Esophagus muscularis mucosa (tissue), 4 donors: ENCODE measurements around the gene MRPL19. TPM values are rescaled to one million over a fixed set of nuclear protein-coding genes. Genes with fewer than 3 reads are reported as not detected.
"Not testable (repeated sequence)": the region's sequence is repeated elsewhere in the genome, so short reads cannot be mapped to it uniquely, and the experiment has no call there.

Experiments
- DNase-seq: peaks from one replicate; pipeline ENCODE4 v3.0.0-alpha.2; 2017; ENCODE audit errors: extremely low spot score
- H3K27ac ChIP-seq, 4 donors: fragments of 200-600 bp; sonication (generic); replicated peaks in 1 of 4; 1 replicate in 3 of 4; 2 replicates in 1 of 4; pipeline ENCODE4 v1.5.1; 2016 to 2019; ENCODE audit warnings: mild to moderate bottlenecking in 1 of 4
- H3K27me3 ChIP-seq, 4 donors: fragments of 200-600 bp; sonication (generic); one replicate each; pipeline versions ENCODE4 v1.5.1 to v1.6.0; 2016 to 2019
- H3K36me3 ChIP-seq, 4 donors: fragments of 200-600 bp; sonication (generic); one replicate each; pipeline ENCODE4 v1.5.1; 2016 to 2019
- H3K4me1 ChIP-seq, 4 donors: fragments of 200-600 bp; sonication (generic); one replicate each; pipeline ENCODE4 v1.5.1; 2016 to 2019
- H3K4me3 ChIP-seq, 4 donors: fragments of 200-600 bp; sonication (generic); 1 replicate in 2 of 4; 2 replicates in 2 of 4; pipeline ENCODE4 v1.5.1; 2016 to 2019; ENCODE audit warnings: mild to moderate bottlenecking in 4 of 4, moderate library complexity in 1 of 4
- H3K9me3 ChIP-seq, 4 donors: fragments of 200-600 bp; sonication (generic); 1 replicate in 3 of 4; 2 replicates in 1 of 4; pipeline ENCODE4 v1.5.1; 2016 to 2019
- CTCF ChIP-seq, 3 experiments: fragments of 200-600 bp in 2 of 3; fragments of 450-650 bp in 1 of 3; sonication (generic) in 2 of 3; IDR thresholded peaks; one replicate each; pipeline ENCODE4 v1.5.1; 2017 to 2019; ENCODE audit warnings: antibody characterized with exemption in 3 of 3, mild to moderate bottlenecking in 2 of 3, moderate library complexity in 1 of 3
- EP300 ChIP-seq: sonication (generic); formaldehyde crosslinking; IDR thresholded peaks from one replicate; pipeline ENCODE4 v1.6.1; 2017; ENCODE audit warnings: antibody characterized with exemption
- POLR2A ChIP-seq: fragments of 450-650 bp; IDR thresholded peaks from one replicate; pipeline ENCODE4 v1.6.1; 2017; ENCODE audit warnings: antibody characterized with exemption, moderate library complexity, mild to moderate bottlenecking, low read depth
- POLR2AphosphoS5 ChIP-seq, 2 donors: sonication (generic); formaldehyde crosslinking; IDR thresholded peaks; one replicate each; pipeline ENCODE4 v1.6.1; 2017; ENCODE audit warnings: antibody characterized with exemption in 2 of 2
- WGBS: methylation state at CpG from one replicate; pipeline ENCODE4 v1.1.5; 2018; 5-methylcytosine and 5-hydroxymethylcytosine counted together
- intact Hi-C: fragments of 100-400 bp; cut with DNase I; formaldehyde crosslinking; loops from one replicate; pipeline ENCODE4 v1.15.1; 2023
- total RNA-seq, 4 donors: library from RNA; depleted of rRNA; stranded (reverse); fragments of >200 nt; gene quantifications; one replicate each; pipeline versions ENCODE4 v1.1.0 to v1.2.1, GENCODE V29; 2016

Gene MRPL19
- total RNA-seq, 4 donors from 2014 or later: 24.5 to 40.5 (median 31.4) TPM

- Histone ChIP-seq H3K4me3 (no peak overlapping the region), H3K27me3 (no peaks in the 10 kb centered on the region), H3K4me1 (peaks cover 0 to 8% (median 6%) of the 10 kb centered on the region in 4 donors), H3K27ac (no peak overlapping the region), H3K36me3 (peaks cover 12 to 57% (median 23%) of the 10 kb centered on the region in 4 donors), H3K9me3 (no peaks in the 10 kb centered on the region)
- WGBS: 93% methylated on average over 1 of the region's 1 CpG
- no peak for DNase-seq
- intact Hi-C loops: no loop called here
- TF ChIP-seq POLR2A (no peak), EP300 (no peak), POLR2AphosphoS5 (IDR thresholded peaks at IDR 0.05) (no peak), CTCF (IDR thresholded peaks at IDR 0.05) (no peak)
Observed at GRCh38 chr2:75680402-75680801, 33.8 kb downstream of the MRPL19 start.

GRCh38 chr2:75683430-75683829 lies 36.8 kb downstream of the MRPL19 start:
- H3K4me1 ChIP-seq, H3K9me3 ChIP-seq, H3K27me3 ChIP-seq, intact Hi-C loops, DNase-seq, H3K27ac ChIP-seq, H3K4me3 ChIP-seq: not testable (repeated sequence)
- WGBS: 95% methylated on average over 5 of the region's 5 CpGs
- H3K36me3 ChIP-seq: peaks cover 23 to 85% (median 44%) of the 10 kb centered on the region in 4 donors

- intact Hi-C loops: no loop called here
- 87% methylated on average over 1 of the region's 1 CpG for WGBS
- DNase-seq: no peak
- TF ChIP-seq POLR2AphosphoS5 (IDR thresholded peaks at IDR 0.05) (no peak), POLR2A (no peak), CTCF (IDR thresholded peaks at IDR 0.05) (no peak), EP300 (no peak)
- Histone ChIP-seq H3K4me3 (no peak overlapping the region), H3K4me1 (no peaks in the 10 kb centered on the region), H3K27me3 (no peaks in the 10 kb centered on the region), H3K36me3 (peaks cover 25 to 91% (median 55%) of the 10 kb centered on the region in 4 donors), H3K9me3 (no peaks in the 10 kb centered on the region), H3K27ac (no peak overlapping the region)
Observed at GRCh38 chr2:75688196-75688595, 41.6 kb downstream of the MRPL19 start.

- TF ChIP-seq CTCF (IDR thresholded peaks at IDR 0.05) (no peak), POLR2AphosphoS5 (IDR thresholded peaks at IDR 0.05) (no peak), EP300 (no peak), POLR2A (no peak)
- H3K9me3 ChIP-seq: no peaks in the 10 kb centered on the region
- DNase-seq: no peak
- no peaks in the 10 kb centered on the region for H3K4me1 ChIP-seq
- no peak overlapping the region for H3K4me3 ChIP-seq
- peaks cover 37 to 99% (median 72%) of the 10 kb centered on the region in 4 donors for H3K36me3 ChIP-seq
- H3K27me3 ChIP-seq: no peaks in the 10 kb centered on the region
- WGBS: 76% methylated on average over 2 of the region's 2 CpGs
- intact Hi-C loops: no loop called here
- no peak overlapping the region for H3K27ac ChIP-seq
Observed at GRCh38 chr2:75698918-75699317, 52.3 kb downstream of the MRPL19 start.

- Histone ChIP-seq H3K4me3 (no peak overlapping the region), H3K9me3 (no peaks in the 10 kb centered on the region), H3K27ac (no peak overlapping the region), H3K4me1 (peaks cover 0 to 4% (median 0%) of the 10 kb centered on the region in 4 donors), H3K36me3 (peaks cover 38 to 87% (median 69%) of the 10 kb centered on the region in 4 donors), H3K27me3 (no peaks in the 10 kb centered on the region)
- no peak for DNase-seq
- intact Hi-C loops: no loop called here
- TF ChIP-seq CTCF (IDR thresholded peaks at IDR 0.05) (no peak), POLR2A (no peak), POLR2AphosphoS5 (IDR thresholded peaks at IDR 0.05) (no peak), EP300 (no peak)
- WGBS: 89% methylated on average over 4 of the region's 4 CpGs
Observed at GRCh38 chr2:75702593-75702992, 56.0 kb downstream of the MRPL19 start.
